GM21619 (cell line): ENCODE data around the gene ENKD1.
A peak's percentile ranks its signal among the peaks of the same experiment; 100 is the strongest.

ENCODE experiments used
- ATAC-seq: cut with Tn5 transposase; IDR thresholded peaks from one replicate; pipeline ENCODE4 v1.9.1; 2021; ENCODE audit not compliant: unreplicated experiment

Gene ENKD1

DNA sequence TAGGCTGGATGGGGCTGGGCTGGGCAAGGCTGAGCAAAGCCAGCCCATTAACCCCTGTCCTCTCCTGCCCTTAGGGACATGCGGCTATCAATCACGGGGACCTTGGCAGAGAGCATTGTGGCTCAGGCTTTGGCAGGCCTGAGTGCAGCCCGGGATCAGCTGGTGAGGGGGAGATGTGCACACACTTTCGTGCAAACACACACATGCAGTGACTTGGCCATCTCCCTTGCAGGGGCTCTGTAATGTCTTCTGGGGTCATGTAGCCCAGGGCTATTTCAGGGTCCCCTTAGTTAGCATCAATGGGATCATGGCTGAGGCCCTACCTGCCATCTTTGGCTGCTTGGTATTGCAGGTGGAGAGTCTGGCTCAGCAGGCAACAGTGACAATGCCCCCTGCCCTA lies 14.7 kb downstream of the ENKD1 start:
- no peak for ATAC-seq

DNA sequence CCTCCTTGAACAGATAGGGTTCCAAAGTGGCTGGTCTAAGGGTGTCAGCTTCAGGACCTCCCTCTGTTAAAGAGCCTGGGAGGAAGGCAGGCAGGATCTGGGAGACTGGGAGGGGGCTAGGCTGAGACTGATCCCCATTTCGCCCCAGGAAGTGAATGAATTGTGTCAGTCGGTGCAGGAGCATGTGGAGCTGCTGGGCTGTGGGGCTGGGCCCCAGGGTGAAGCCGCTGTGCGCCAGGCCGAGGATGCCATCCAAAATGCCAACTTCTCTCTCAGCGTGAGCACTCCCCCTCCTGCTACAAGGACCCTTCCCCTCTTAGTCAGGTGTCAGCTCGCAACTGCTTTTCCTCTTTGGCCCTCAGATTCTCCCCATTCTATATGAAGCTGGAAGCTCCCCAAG lies 15.5 kb downstream of the ENKD1 start:
- ATAC-seq = no peak

DNA sequence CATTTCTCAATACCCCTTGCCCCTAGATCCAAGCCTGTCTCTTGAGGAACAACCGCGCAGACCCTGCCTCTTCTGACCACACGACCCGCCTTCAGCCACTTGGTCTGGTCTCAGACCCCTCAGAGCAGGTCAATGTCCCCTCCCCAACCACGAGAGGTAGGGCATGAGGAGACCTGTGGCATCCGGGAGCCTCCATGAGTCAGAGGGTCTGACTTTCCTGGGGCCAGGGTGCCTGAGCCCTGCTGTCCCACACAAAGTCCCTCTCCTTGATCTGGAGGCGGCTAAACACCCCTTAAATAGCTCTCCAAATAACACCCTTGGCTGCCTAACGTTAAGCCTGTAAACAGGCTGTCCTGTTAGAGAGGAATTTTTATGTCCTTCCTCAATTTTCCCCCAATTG lies 16.5 kb downstream of the ENKD1 start:
- ATAC-seq = no peak

DNA sequence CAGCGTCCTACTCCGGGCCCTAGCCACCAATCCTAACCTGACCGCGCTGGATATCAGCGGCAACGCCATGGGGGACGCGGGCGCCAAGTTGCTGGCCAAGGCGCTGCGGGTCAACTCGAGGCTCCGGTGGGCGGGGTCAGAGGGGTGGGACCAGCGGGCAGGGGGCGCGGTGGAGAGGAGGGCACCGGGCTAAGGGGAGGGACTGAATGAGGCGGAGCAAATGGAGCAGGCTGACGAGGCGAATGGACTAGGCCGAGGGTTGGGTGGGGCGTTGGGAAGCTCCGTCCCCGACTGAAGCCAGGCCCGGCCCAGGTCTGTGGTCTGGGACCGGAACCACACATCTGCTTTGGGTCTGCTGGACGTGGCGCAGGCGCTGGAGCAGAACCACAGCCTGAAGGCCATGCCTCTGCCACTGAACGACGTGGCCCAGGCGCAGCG lies 17.0 kb downstream of the ENKD1 start:
- no peak for ATAC-seq

DNA sequence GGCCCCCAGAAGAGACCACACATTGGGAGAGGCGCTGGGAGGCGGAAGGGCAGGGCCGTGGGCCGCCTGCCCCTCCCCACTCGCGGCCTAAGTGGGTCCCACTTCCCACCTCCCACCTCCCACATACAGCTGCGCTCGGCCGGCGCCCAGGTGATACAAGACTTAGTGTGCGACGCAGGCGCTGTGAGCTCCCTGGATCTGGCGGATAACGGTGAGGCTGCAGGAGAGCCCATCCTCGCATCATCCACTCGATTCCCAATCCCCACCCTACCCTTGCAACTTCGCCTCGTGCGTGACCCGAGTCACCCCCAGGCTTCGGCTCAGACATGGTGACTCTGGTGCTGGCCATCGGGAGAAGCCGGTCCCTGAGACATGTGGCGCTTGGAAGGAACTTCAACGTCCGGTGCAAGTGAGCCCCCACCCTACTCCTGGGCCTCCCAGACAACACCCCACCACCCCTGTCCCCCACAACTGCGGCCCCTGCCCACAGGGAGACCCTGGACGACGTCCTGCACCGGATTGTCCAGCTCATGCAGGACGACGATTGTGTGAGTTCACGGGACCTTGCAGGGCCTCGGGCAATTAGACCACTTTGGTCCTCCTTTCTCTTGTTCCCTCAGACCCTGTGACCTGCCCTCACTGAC lies 17.7 kb downstream of the ENKD1 start:
- no peak for ATAC-seq

DNA sequence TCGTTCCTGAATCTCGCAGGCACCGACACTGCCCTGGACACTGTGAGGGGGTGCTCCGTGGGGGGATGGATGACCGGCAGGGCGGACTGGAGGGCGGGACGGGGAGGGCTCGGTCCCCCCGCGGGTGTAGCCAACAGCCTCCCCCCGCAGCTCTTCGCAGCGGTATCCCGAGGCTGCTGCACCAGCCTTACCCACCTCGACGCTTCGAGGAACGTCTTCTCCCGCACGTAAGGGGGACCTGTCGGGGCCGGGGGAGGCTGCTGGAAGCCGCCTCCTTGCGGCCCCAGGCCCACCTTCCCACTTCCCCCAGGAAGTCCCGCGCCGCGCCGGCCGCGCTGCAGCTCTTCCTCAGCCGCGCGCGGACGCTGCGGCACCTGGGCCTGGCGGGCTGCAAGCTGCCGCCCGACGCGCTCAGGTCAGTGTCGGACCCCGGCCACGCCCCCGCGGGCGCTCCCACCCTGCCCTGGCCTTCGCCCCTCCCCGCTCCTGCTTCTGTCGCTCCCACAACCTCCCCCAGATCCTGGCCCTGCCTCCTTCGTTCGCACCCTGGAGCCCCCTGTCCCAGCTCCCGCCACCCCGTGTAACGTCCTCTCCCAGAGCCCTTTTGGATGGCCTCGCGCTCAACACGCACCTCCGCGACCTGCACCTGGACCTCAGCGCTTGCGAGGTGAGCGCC lies 18.3 kb downstream of the ENKD1 start:
- ATAC-seq = no peak

DNA sequence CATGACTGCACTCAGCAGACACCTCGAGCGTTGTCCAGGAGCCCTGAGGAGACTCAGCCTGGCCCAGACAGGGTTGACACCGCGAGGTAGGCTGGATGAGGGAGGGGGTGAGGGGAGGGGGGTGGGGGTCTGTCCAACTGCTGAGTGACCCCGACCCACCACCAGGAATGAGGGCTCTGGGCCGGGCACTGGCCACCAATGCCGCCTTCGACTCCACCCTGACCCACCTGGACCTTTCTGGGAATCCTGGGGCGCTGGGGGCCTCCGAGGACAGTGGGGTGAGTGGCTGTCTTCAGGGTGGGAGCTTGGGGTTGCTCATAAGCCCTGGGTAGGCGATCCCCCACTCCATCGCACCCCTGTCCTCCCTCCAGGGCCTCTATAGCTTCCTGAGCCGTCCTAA lies 18.9 kb downstream of the ENKD1 start:
- no peak for ATAC-seq

DNA sequence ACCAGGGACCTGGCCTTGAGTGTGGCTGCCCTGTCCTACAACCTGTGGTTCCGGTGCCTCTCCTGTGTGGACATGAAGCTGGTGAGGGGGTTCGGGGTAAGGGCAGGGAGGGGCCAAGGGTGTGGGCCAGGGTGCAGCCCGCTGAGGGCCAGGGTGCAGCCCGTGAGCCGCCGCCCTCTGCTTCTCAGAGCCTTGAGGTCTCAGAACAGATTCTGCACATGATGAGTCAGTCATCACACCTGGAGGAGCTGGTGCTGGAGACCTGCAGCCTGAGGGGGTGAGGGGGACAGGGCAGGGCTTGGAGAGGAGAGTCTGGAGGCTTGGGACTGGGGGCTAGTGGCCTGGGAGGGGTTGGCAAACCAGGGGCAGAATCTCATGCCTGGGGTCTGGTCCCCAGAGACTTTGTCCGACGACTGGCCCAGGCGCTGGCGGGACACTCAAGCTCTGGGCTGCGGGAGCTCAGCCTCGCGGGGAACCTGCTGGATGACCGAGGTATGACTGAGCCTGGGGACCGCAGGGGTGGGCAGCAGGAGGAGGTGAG lies 19.4 kb downstream of the ENKD1 start:
- no peak for ATAC-seq

DNA sequence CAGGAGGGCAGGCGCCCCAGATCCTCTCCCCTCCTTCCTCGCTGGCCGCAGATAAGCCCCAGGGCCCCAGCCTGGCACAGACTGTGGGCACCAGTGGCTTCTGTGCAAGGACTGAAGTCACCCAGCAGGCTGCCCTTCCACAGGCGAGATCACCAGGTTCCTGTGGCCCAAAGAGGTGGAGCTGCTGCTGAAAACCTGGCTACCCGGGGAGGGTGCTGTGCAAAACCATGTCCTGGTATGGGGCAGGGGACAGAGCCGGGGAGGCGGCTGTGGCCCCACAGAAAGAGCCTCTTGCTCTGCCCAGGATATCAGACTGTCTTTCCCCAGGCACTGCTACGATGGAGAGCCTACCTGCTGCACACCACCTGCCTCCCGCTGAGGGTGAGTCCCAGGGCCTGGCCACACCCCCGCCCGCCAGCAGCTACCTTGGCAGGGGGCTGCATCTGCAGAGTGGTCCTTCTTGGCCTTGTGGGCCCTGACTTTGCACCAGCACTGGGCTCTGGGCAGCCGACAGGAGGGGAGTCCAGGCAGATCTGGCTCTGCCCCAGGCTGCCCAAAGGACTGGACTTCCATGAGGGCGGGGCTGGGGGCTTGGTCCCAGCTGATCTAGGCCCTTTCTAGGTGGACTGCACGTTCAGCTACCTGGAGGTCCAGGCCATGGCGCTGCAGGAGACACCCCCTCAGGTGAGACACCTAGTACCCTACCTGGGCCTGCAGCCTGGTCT lies 21.0 kb downstream of the ENKD1 start:
- peak; percentile 27 for ATAC-seq

DNA sequence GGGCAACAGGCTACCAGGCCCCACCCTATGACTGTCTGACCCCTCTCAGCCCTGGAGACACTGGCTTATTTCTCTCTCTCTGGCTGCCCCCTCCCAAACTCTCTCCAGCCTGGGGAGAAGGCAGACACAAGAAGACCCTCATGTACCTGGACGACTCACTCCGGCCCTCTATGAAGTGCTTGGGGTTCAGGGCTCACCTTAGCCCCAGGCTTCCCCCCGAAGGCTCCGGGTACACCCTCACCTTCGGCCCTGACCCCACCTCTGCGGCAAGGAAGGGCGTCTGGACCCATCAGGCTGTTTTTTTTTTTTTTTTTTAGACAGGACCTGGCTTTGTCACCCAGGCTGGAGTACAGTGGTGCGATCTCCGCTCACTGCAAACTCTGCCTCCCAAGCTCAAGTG lies 22.5 kb downstream of the ENKD1 start:
- ATAC-seq = no peak

DNA sequence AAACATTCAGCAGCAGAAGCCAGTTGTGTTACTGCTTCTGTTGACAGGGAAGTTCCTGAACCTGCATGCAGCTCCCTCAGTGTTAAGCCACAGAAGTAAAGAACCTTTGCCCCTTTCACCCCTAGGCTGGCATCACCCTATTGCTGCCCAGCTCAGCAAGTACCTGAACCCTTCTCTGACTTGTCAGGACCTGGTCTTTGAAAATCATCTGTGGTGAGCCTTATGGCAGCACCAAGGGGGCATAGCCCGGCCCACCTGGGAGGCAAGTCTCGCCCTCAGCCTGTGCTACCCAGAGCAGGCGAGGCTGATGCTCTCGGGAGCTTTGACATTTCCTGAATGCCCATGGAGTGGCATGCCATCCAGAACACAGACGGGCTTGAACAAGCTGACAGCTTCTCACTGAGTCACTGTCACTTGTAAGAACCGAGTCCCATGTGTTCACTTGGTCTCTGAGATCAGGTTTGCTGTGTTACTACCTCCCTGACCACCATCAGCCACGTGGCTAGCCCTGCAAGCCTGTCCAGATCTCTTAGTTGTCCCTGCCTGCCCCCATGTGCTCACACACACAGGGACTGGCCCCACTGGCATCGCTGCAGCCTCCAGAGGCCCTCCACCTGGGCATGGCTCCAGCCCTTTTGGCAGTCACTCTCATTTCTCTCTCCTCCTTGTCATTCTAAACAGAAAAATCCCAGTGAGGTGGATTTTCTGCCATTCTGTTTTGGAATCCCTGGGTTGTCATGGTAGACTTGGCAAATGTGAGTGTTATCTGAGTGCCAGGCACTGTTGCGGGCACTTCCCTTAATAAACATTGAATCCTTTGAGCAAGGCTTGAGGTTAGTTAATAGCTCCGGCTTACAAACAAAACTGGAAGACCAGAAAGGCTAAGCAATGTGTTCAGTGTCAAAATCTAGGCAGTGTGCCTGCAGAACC lies 24.5 kb downstream of the ENKD1 start:
- no peak for ATAC-seq

DNA sequence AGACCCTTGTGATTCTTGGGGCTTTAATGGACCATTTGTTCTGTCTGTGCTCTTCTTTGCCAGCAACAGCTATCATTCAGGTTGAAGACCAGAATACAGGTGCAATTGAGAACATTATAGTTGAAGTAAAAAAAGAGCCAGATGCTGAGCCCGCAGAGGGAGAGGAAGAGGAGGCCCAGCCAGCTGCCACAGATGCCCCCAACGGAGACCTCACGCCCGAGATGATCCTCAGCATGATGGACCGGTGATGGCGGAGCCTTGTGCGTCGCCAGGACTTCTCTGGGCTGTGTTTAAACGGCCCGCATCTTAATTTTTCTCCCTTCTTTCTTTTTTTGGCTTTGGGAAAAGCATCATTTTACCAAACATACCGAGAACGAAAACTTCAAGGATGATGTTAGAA lies 28.9 kb downstream of the ENKD1 start:
- ATAC-seq = no peak

DNA sequence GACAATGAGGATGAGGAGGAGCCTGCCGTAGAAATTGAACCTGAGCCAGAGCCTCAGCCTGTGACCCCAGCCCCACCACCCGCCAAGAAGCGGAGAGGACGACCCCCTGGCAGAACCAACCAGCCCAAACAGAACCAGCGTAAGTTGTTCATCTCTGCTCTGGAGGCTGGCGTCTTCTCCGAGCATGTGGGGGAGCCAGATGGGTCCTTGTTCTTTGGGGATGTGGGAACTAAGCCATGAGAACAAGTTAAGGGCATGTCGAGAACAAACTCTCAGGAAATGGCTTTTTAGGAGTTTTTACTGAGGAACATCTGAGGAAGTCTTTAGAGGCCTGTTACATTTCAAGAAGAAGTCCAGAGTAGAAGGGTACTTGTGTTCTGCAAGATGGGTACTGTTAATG lies 29.8 kb downstream of the ENKD1 start:
- ATAC-seq = no peak

DNA sequence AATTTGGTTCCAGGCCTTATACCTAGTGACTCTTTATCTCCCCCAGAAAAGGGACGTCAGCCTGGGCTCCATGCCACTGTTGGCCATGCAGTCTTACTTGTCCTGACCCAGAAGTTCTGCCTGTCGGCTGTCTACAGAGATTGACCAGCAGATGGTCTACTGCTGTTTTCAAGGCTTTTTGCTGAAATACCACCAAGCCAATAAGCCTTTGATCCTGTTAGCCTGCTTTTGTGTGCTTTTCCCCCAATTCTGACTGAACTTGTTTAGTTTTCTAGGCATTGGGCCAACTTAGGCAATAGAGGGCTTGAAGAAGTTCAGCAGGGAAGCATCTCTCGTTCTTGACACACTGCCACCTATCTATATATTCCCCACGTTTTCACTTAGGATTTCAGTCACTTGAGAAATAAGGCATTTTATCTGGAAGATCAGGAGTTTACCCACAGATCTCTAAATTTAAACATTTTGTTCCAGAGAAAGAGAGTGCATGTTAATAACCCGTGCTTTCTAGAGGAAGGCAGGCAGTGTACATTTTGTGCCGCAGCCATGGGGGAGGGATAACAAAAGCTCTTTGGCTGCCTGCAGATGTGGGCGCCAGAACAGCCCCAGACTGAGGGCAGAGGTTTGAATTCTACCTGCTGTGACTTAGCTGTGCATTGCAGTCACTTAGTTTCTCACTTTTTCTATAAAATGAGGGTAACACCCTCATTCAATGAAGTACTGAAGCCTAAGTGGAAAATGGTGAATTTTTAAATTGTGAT lies 34.0 kb downstream of the ENKD1 start:
- ATAC-seq = no peak

DNA sequence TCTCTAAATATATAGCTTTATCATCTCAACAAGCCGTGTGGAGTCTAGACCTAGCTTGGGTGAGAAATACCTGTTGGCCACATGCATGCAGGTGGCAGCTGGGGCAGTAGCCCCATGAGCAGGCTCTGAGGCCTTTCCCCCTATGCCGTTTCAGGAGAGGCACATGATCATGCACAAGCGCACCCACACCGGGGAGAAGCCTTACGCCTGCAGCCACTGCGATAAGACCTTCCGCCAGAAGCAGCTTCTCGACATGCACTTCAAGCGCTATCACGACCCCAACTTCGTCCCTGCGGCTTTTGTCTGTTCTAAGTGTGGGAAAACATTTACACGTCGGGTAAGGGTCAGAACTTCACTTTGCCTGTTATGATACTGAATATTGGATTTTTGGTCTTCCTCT lies 38.3 kb downstream of the ENKD1 start:
- ATAC-seq = no peak

DNA sequence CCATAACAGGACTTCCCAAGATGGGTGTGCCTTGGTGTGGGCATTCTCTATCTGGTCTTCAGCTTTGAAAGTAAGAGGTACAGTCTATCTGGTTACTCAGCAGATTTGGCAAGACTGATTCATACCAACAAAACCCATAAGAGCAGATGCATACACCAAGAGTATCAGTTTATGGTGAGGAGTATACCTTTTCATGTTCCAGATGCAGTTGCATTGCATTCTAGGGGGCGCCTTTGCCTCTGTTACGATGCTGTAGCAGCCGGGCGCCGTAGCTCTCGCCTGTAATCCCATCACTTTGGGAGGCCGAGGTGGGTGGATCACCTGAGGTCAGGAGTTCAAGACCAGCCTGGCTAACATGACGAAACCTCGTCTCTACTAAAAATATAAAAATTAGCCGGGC lies 52.7 kb downstream of the ENKD1 start:
- ATAC-seq = no peak
